ENCODE results near the gene TOP2A.

Gene TOP2A

GRCh38 chr17:40352779-40353394, 64.8 kb downstream of the TOP2A start:
- ChIA-PET POLR2A (interaction anchor here (1.0 to 1.5 kb wide), 3 partner anchors 9 to 46 kb away, joined by 3 to 6 read pairs (median 4); no protein-coding TSS in a partner anchor), CTCF (interaction anchor here (1.1 kb wide), 1 partner anchor 123 kb away, joined by 3 read pairs; no protein-coding TSS in a partner anchor)
- DNase-seq (ENCODE audit: extremely low spot score), result no peak
- no peak for TF ChIP-seq SUZ12 (IDR thresholded peaks at IDR 0.05)
- no peak for TF ChIP-seq CTBP1 (IDR thresholded peaks at IDR 0.05; ENCODE audit: borderline replicate concordance)
- no peak for TF ChIP-seq FOXA1 (IDR thresholded peaks at IDR 0.05)
- TF ChIP-seq ELF4 (IDR thresholded peaks at IDR 0.05), result no peak
- no peak for TF ChIP-seq HDGF (IDR thresholded peaks at IDR 0.05; ENCODE audit: borderline replicate concordance)
- TF ChIP-seq BHLHE40 (IDR thresholded peaks at IDR 0.05; ENCODE audit: borderline replicate concordance), result no peak

GRCh38 chr17:40352237-40352778, 65.4 kb downstream of the TOP2A start:
- TF ChIP-seq PKNOX1 (IDR thresholded peaks at IDR 0.05) (no peak), SUZ12 (IDR thresholded peaks at IDR 0.05) (no peak), FOXM1 (IDR thresholded peaks at IDR 0.05; ENCODE audit: borderline replicate concordance) (no peak), L3MBTL2 (conservative IDR thresholded peaks at IDR 0.05) (no peak), ZNF384 (IDR thresholded peaks at IDR 0.05) (no peak), FOXA1 (IDR thresholded peaks at IDR 0.05) (no peak), CTBP1 (IDR thresholded peaks at IDR 0.05; ENCODE audit: borderline replicate concordance) (no peak), BHLHE40 (IDR thresholded peaks at IDR 0.05; ENCODE audit: borderline replicate concordance) (no peak), NFRKB (IDR thresholded peaks at IDR 0.05) (no peak), HDGF (IDR thresholded peaks at IDR 0.05; ENCODE audit: borderline replicate concordance) (no peak), ELF4 (IDR thresholded peaks at IDR 0.05) (no peak), TARDBP (IDR thresholded peaks at IDR 0.05) (no peak), FOXK2 (IDR thresholded peaks at IDR 0.05) (no peak), SP1 (IDR thresholded peaks at IDR 0.05) (no peak), LEF1 (IDR thresholded peaks at IDR 0.05; ENCODE audit: borderline replicate concordance) (no peak), ARNT (IDR thresholded peaks at IDR 0.05) (no peak)
- ChIA-PET CTCF (interaction anchor here (1.3 kb wide), 1 partner anchor 49 kb away, joined by 3 read pairs; no protein-coding TSS in a partner anchor), POLR2A (interaction anchor here (1.1 to 1.5 kb wide), 3 partner anchors 9 to 51 kb away, joined by 3 to 4 read pairs (median 3); no protein-coding TSS in a partner anchor)
- no peak for DNase-seq (ENCODE audit: extremely low spot score)

GRCh38 chr17:40351359-40352236, 66.1 kb downstream of the TOP2A start:
- TF ChIP-seq ZNF384 (IDR thresholded peaks at IDR 0.05), result no peak
- TF ChIP-seq NFRKB (IDR thresholded peaks at IDR 0.05), result no peak
- no peak for TF ChIP-seq SP1 (IDR thresholded peaks at IDR 0.05)
- TF ChIP-seq LEF1 (IDR thresholded peaks at IDR 0.05; ENCODE audit: borderline replicate concordance), result no peak
- no peak for TF ChIP-seq HDGF (IDR thresholded peaks at IDR 0.05; ENCODE audit: borderline replicate concordance)
- no peak for TF ChIP-seq TARDBP (IDR thresholded peaks at IDR 0.05)
- no peak for TF ChIP-seq ELF4 (IDR thresholded peaks at IDR 0.05)
- TF ChIP-seq SUZ12 (IDR thresholded peaks at IDR 0.05), result no peak
- TF ChIP-seq FOXM1 (IDR thresholded peaks at IDR 0.05; ENCODE audit: borderline replicate concordance), result no peak
- no peak for TF ChIP-seq ARNT (IDR thresholded peaks at IDR 0.05)
- TF ChIP-seq FOXK2 (IDR thresholded peaks at IDR 0.05), result no peak
- POLR2A ChIA-PET, result interaction anchor here (1.1 to 1.5 kb wide), 3 partner anchors 8 to 50 kb away, joined by 3 to 4 read pairs (median 3); no protein-coding TSS in a partner anchor
- CTCF ChIA-PET, result interaction anchor here (1.3 kb wide), 1 partner anchor 48 kb away, joined by 3 read pairs; no protein-coding TSS in a partner anchor
- no peak for DNase-seq (ENCODE audit: extremely low spot score)

GRCh38 chr17:40350689-40351358, 66.9 kb downstream of the TOP2A start:
- ChIA-PET CTCF (interaction anchor here (1.3 kb wide), 1 partner anchor 48 kb away, joined by 3 read pairs; no protein-coding TSS in a partner anchor), POLR2A (no interaction called here)
- no peak for DNase-seq (ENCODE audit: extremely low spot score)

More at GRCh38 chr17:40350689-40351358, 66.9 kb downstream of the TOP2A start:
- TF ChIP-seq L3MBTL2 (conservative IDR thresholded peaks at IDR 0.05), result no peak
- no peak for TF ChIP-seq CTBP1 (IDR thresholded peaks at IDR 0.05; ENCODE audit: borderline replicate concordance)
- no peak for TF ChIP-seq ARNT (IDR thresholded peaks at IDR 0.05)
- TF ChIP-seq SP1 (IDR thresholded peaks at IDR 0.05), result no peak
- TF ChIP-seq TARDBP (IDR thresholded peaks at IDR 0.05), result no peak
- no peak for TF ChIP-seq FOXM1 (IDR thresholded peaks at IDR 0.05; ENCODE audit: borderline replicate concordance)
- TF ChIP-seq FOXK2 (IDR thresholded peaks at IDR 0.05), result no peak
- TF ChIP-seq BHLHE40 (IDR thresholded peaks at IDR 0.05; ENCODE audit: borderline replicate concordance), result no peak
- no peak for TF ChIP-seq FOXA1 (IDR thresholded peaks at IDR 0.05)
- no peak for TF ChIP-seq PKNOX1 (IDR thresholded peaks at IDR 0.05)
- TF ChIP-seq NFRKB (IDR thresholded peaks at IDR 0.05), result no peak
- TF ChIP-seq HDGF (IDR thresholded peaks at IDR 0.05; ENCODE audit: borderline replicate concordance), result no peak
- no peak for TF ChIP-seq SUZ12 (IDR thresholded peaks at IDR 0.05)
- no peak for TF ChIP-seq ZNF384 (IDR thresholded peaks at IDR 0.05)
- TF ChIP-seq ELF4 (IDR thresholded peaks at IDR 0.05), result no peak
- no peak for TF ChIP-seq LEF1 (IDR thresholded peaks at IDR 0.05; ENCODE audit: borderline replicate concordance)

Data from HEK293T (cell line).